ENCODE results near the gene CDH13. TPM values are rescaled to one million over a fixed set of nuclear protein-coding genes. Genes with fewer than 3 reads are reported as not detected.
A peak's percentile ranks its signal among the peaks of the same experiment; 100 is the strongest.

Gene CDH13
- total and polyA plus RNA-seq, 2 experiments from 2014 or later = 1.6 to 4.4 TPM

DNA sequence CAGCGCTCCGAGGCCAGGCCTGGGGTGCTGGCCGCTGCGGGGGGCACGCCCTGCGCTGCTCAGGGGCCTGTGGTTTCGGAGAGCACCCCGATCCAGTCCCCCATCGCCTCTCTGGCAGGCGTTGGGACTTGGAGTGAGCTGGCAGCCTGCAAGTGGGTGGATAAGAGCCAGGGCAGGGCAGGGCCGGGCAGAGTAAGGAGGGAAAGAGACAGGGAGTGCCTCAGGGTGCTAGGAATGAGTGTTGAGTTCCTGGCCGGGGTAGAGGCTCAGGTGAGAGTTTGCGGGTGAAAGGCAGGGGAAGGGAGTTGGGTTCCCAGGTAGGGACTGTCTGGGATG, 1.3 kb downstream of the CDH13 start:
- Histone ChIP-seq H3K4me1 (ENCODE audit: insufficient read depth) (peaks cover 27% of the 10 kb centered on the region), H3K4me2 (peak overlapping the region; percentile 95), H3K27ac (ENCODE audit: low read depth) (no peak overlapping the region), H3F3A (replicated peaks; ENCODE audit: low read depth) (no peaks in the 10 kb centered on the region), H3K4me3 (peak overlapping the region; percentile 78), H2AFZ (peak overlapping the region; percentile 90), H3K9me2 (ENCODE audit: insufficient read depth) (no peaks in the 10 kb centered on the region), H4K20me1 (replicated peaks; ENCODE audit: insufficient read depth) (no peaks in the 10 kb centered on the region), H3K79me2 (replicated peaks; ENCODE audit: insufficient read depth) (no peaks in the 10 kb centered on the region), H3K27me3 (ENCODE audit: insufficient read depth) (peaks cover 54% of the 10 kb centered on the region), H3K36me3 (ENCODE audit: insufficient read depth) (no peaks in the 10 kb centered on the region)
- H3K4me3 Mint-ChIP-seq = peak overlapping the region; percentile 68
- TF ChIP-seq ZNF331 (CRISPR knock-in tag; IDR thresholded peaks at IDR 0.05; ENCODE audit: low read depth) (no peak), JUNB (IDR thresholded peaks at IDR 0.05; ENCODE audit: unreplicated experiment) (no peak), EZH2phosphoT487 (IDR thresholded peaks at IDR 0.05; ENCODE audit: unreplicated experiment) (no peak), ZNF114 (CRISPR knock-in tag; IDR thresholded peaks at IDR 0.05) (no peak)
- TF ChIP-seq, protein P1, sequence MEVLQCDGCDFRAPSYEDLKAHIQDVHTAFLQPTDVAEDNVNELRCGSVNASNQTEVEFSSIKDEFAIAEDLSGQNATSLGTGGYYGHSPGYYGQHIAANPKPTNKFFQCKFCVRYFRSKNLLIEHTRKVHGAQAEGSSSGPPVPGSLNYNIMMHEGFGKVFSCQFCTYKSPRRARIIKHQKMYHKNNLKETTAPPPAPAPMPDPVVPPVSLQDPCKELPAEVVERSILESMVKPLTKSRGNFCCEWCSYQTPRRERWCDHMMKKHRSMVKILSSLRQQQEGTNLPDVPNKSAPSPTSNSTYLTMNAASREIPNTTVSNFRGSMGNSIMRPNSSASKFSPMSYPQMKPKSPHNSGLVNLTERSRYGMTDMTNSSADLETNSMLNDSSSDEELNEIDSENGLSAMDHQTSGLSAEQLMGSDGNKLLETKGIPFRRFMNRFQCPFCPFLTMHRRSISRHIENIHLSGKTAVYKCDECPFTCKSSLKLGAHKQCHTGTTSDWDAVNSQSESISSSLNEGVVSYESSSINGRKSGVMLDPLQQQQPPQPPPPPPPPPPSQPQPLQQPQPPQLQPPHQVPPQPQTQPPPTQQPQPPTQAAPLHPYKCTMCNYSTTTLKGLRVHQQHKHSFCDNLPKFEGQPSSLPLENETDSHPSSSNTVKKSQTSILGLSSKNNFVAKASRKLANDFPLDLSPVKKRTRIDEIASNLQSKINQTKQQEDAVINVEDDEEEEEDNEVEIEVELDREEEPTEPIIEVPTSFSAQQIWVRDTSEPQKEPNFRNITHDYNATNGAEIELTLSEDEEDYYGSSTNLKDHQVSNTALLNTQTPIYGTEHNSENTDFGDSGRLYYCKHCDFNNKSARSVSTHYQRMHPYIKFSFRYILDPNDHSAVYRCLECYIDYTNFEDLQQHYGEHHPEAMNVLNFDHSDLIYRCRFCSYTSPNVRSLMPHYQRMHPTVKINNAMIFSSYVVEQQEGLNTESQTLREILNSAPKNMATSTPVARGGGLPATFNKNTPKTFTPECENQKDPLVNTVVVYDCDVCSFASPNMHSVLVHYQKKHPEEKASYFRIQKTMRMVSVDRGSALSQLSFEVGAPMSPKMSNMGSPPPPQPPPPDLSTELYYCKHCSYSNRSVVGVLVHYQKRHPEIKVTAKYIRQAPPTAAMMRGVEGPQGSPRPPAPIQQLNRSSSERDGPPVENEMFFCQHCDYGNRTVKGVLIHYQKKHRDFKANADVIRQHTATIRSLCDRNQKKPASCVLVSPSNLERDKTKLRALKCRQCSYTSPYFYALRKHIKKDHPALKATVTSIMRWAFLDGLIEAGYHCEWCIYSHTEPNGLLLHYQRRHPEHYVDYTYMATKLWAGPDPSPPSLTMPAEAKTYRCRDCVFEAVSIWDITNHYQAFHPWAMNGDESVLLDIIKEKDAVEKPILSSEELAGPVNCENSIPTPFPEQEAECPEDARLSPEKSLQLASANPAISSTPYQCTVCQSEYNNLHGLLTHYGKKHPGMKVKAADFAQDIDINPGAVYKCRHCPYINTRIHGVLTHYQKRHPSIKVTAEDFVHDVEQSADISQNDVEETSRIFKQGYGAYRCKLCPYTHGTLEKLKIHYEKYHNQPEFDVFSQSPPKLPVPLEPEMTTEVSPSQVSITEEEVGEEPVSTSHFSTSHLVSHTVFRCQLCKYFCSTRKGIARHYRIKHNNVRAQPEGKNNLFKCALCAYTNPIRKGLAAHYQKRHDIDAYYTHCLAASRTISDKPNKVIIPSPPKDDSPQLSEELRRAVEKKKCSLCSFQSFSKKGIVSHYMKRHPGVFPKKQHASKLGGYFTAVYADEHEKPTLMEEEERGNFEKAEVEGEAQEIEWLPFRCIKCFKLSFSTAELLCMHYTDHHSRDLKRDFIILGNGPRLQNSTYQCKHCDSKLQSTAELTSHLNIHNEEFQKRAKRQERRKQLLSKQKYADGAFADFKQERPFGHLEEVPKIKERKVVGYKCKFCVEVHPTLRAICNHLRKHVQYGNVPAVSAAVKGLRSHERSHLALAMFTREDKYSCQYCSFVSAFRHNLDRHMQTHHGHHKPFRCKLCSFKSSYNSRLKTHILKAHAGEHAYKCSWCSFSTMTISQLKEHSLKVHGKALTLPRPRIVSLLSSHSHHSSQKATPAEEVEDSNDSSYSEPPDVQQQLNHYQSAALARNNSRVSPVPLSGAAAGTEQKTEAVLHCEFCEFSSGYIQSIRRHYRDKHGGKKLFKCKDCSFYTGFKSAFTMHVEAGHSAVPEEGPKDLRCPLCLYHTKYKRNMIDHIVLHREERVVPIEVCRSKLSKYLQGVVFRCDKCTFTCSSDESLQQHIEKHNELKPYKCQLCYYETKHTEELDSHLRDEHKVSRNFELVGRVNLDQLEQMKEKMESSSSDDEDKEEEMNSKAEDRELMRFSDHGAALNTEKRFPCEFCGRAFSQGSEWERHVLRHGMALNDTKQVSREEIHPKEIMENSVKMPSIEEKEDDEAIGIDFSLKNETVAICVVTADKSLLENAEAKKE (CRISPR knock-in tag; IDR thresholded peaks at IDR 0.05) = no peak
- TF ChIP-seq, protein P2, sequence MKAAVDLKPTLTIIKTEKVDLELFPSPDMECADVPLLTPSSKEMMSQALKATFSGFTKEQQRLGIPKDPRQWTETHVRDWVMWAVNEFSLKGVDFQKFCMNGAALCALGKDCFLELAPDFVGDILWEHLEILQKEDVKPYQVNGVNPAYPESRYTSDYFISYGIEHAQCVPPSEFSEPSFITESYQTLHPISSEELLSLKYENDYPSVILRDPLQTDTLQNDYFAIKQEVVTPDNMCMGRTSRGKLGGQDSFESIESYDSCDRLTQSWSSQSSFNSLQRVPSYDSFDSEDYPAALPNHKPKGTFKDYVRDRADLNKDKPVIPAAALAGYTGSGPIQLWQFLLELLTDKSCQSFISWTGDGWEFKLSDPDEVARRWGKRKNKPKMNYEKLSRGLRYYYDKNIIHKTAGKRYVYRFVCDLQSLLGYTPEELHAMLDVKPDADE (IDR thresholded peaks at IDR 0.05) = no peak
- TF ChIP-seq, protein P3, sequence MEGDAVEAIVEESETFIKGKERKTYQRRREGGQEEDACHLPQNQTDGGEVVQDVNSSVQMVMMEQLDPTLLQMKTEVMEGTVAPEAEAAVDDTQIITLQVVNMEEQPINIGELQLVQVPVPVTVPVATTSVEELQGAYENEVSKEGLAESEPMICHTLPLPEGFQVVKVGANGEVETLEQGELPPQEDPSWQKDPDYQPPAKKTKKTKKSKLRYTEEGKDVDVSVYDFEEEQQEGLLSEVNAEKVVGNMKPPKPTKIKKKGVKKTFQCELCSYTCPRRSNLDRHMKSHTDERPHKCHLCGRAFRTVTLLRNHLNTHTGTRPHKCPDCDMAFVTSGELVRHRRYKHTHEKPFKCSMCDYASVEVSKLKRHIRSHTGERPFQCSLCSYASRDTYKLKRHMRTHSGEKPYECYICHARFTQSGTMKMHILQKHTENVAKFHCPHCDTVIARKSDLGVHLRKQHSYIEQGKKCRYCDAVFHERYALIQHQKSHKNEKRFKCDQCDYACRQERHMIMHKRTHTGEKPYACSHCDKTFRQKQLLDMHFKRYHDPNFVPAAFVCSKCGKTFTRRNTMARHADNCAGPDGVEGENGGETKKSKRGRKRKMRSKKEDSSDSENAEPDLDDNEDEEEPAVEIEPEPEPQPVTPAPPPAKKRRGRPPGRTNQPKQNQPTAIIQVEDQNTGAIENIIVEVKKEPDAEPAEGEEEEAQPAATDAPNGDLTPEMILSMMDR (conservative IDR thresholded peaks at IDR 0.05; ENCODE audit: low read depth in 2 of 2) = no peak
- ATAC-seq (peak; percentile 30), DNase-seq (ENCODE audit: low spot score) (peak; percentile 10)
- peaks cover 20% of the 10 kb centered on the region for H3K4me1 Mint-ChIP-seq
- H3K27me3 Mint-ChIP-seq (ENCODE audit: insufficient read depth, low read depth, poor library complexity) = peaks cover 37% of the 10 kb centered on the region
- peaks cover 5% of the 10 kb centered on the region; the same call in 1 of the 3 replicates for H3K36me3 Mint-ChIP-seq (ENCODE audit: low read depth)
- H3K9me3 Mint-ChIP-seq = peaks cover 5% of the 10 kb centered on the region; the same call in 1 of the 3 replicates
- H3K27ac Mint-ChIP-seq = no peak overlapping the region

Measured in GM23338 (cell line).